Measurements from ENCODE around the gene ID2. TPM values are rescaled to one million over a fixed set of nuclear protein-coding genes. Genes with fewer than 3 reads are reported as not detected.

ID2 gene
- total and polyA plus RNA-seq, 4 donors = 149 to 488 (median 245) TPM

DNA sequence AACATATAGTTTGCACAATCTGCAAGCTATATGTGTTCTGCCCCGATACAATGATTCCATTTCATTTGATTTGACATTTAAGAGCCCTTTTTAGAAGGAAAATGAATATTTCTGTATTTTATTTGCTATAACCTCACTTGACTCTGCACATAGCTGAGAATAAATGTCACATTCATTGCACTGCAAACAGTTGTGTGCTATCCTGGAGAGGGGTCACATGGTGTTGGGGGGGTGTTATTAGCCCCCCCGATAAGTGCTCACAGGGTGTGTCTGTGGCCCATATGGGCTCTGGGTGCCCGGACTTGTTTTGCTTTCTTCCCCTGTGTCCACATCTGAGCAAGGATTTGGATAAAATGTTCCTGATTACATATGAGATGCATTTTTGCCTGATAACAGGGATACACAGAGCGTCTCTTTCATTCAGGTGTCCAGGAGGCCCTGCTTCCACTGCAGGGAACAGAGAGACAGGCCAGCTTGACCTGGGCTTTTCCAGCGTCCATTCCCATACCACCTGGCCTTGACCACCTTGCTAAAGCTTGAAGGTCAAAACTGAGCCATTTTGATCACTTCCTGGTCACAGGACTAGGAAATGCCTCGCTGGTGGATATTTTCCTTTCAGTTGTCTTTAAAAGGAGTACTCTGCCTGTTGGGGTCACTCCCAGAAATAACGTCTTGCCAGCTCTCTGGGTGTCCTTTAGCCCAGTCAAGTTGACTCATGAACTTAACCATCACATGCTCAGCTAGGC lies 38.4 kb upstream of the ID2 start (continued):
- no peak for TF ChIP-seq GABPA (IDR thresholded peaks at IDR 0.05 in 1 of 2, conservative IDR thresholded peaks at IDR 0.05 in 1 of 2)
- TF ChIP-seq FOXA2 (IDR thresholded peaks at IDR 0.05) = no peak
- TF ChIP-seq RXRA (IDR thresholded peaks at IDR 0.05) = no peak

DNA sequence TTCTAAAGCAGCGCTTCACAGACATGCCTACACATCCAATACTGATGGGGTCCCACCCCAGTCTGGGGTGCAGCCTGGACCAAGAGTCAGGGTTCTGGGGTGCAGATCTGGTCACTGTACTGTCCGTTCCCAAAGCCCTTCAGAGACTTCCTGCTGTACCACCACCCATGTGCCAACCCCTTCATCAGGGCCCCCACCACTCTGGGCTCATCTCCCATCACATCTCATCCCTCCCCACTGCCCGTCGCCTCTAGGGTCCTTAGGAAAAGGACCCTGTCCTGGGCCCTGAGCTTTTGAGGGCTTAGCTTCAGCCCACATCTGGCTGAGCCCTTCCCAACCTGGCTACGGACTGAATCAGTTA lies 37.9 kb upstream of the ID2 start:
- Histone ChIP-seq H3K4me1 (ENCODE audit: control insufficient read depth in 4 of 4, insufficient read depth in 4 of 4, low read length in 3 of 4) (no peaks in the 10 kb centered on the region), H3K4me3 (ENCODE audit: low read depth in 1 of 3, low read length in 3 of 3) (no peak overlapping the region), H3K36me3 (ENCODE audit: control insufficient read depth in 4 of 4, insufficient read depth in 3 of 4, low read depth in 1 of 4, low read length in 3 of 4) (peaks cover 0 to 2% (median 0%) of the 10 kb centered on the region in 4 donors), H3K27ac (ENCODE audit: low read depth in 1 of 2, low read length in 2 of 2) (no peak overlapping the region), H3K9me3 (ENCODE audit: control insufficient read depth in 4 of 4, low read length in 3 of 4) (no peaks in the 10 kb centered on the region), H3K27me3 (ENCODE audit: control insufficient read depth in 4 of 4, insufficient read depth in 4 of 4, low read length in 3 of 4) (no peaks in the 10 kb centered on the region), H3K9ac (ENCODE audit: low read depth in 1 of 2, low read length in 2 of 2) (no peak overlapping the region)
- TF ChIP-seq, protein P1, sequence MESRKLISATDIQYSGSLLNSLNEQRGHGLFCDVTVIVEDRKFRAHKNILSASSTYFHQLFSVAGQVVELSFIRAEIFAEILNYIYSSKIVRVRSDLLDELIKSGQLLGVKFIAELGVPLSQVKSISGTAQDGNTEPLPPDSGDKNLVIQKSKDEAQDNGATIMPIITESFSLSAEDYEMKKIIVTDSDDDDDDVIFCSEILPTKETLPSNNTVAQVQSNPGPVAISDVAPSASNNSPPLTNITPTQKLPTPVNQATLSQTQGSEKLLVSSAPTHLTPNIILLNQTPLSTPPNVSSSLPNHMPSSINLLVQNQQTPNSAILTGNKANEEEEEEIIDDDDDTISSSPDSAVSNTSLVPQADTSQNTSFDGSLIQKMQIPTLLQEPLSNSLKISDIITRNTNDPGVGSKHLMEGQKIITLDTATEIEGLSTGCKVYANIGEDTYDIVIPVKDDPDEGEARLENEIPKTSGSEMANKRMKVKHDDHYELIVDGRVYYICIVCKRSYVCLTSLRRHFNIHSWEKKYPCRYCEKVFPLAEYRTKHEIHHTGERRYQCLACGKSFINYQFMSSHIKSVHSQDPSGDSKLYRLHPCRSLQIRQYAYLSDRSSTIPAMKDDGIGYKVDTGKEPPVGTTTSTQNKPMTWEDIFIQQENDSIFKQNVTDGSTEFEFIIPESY (IDR thresholded peaks at IDR 0.05) = no peak
- no peak for TF ChIP-seq SP1 (IDR thresholded peaks at IDR 0.05)
- TF ChIP-seq TAF1 (conservative IDR thresholded peaks at IDR 0.05) = no peak
- no peak for TF ChIP-seq JUND (IDR thresholded peaks at IDR 0.05)
- no peak for TF ChIP-seq GABPA (IDR thresholded peaks at IDR 0.05 in 1 of 2, conservative IDR thresholded peaks at IDR 0.05 in 1 of 2)
- no peak for TF ChIP-seq HNF4A (conservative IDR thresholded peaks at IDR 0.05)
- TF ChIP-seq RXRA (IDR thresholded peaks at IDR 0.05) = no peak
- TF ChIP-seq, protein P2, sequence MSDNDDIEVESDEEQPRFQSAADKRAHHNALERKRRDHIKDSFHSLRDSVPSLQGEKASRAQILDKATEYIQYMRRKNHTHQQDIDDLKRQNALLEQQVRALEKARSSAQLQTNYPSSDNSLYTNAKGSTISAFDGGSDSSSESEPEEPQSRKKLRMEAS (IDR thresholded peaks at IDR 0.05) = no peak
- no peak for TF ChIP-seq FOXA1 (IDR thresholded peaks at IDR 0.05)
- no peak for TF ChIP-seq YY1 (IDR thresholded peaks at IDR 0.05)
- TF ChIP-seq, protein P3, sequence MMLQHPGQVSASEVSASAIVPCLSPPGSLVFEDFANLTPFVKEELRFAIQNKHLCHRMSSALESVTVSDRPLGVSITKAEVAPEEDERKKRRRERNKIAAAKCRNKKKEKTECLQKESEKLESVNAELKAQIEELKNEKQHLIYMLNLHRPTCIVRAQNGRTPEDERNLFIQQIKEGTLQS (IDR thresholded peaks at IDR 0.05) = no peak
- no peak for TF ChIP-seq EGR1 (IDR thresholded peaks at IDR 0.05; ENCODE audit: low read depth in 2 of 2)
- TF ChIP-seq, protein P4, sequence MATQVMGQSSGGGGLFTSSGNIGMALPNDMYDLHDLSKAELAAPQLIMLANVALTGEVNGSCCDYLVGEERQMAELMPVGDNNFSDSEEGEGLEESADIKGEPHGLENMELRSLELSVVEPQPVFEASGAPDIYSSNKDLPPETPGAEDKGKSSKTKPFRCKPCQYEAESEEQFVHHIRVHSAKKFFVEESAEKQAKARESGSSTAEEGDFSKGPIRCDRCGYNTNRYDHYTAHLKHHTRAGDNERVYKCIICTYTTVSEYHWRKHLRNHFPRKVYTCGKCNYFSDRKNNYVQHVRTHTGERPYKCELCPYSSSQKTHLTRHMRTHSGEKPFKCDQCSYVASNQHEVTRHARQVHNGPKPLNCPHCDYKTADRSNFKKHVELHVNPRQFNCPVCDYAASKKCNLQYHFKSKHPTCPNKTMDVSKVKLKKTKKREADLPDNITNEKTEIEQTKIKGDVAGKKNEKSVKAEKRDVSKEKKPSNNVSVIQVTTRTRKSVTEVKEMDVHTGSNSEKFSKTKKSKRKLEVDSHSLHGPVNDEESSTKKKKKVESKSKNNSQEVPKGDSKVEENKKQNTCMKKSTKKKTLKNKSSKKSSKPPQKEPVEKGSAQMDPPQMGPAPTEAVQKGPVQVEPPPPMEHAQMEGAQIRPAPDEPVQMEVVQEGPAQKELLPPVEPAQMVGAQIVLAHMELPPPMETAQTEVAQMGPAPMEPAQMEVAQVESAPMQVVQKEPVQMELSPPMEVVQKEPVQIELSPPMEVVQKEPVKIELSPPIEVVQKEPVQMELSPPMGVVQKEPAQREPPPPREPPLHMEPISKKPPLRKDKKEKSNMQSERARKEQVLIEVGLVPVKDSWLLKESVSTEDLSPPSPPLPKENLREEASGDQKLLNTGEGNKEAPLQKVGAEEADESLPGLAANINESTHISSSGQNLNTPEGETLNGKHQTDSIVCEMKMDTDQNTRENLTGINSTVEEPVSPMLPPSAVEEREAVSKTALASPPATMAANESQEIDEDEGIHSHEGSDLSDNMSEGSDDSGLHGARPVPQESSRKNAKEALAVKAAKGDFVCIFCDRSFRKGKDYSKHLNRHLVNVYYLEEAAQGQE (IDR thresholded peaks at IDR 0.05) = no peak
- TF ChIP-seq FOXA2 (IDR thresholded peaks at IDR 0.05) = no peak
- TF ChIP-seq NR2F2 (IDR thresholded peaks at IDR 0.05) = no peak
- TF ChIP-seq, protein P5, sequence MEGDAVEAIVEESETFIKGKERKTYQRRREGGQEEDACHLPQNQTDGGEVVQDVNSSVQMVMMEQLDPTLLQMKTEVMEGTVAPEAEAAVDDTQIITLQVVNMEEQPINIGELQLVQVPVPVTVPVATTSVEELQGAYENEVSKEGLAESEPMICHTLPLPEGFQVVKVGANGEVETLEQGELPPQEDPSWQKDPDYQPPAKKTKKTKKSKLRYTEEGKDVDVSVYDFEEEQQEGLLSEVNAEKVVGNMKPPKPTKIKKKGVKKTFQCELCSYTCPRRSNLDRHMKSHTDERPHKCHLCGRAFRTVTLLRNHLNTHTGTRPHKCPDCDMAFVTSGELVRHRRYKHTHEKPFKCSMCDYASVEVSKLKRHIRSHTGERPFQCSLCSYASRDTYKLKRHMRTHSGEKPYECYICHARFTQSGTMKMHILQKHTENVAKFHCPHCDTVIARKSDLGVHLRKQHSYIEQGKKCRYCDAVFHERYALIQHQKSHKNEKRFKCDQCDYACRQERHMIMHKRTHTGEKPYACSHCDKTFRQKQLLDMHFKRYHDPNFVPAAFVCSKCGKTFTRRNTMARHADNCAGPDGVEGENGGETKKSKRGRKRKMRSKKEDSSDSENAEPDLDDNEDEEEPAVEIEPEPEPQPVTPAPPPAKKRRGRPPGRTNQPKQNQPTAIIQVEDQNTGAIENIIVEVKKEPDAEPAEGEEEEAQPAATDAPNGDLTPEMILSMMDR (IDR thresholded peaks at IDR 0.05; ENCODE audit: low read depth, low read length, missing input control) = no peak
- no peak for TF ChIP-seq RAD21 (IDR thresholded peaks at IDR 0.05)
- no peak for TF ChIP-seq HNF4G (IDR thresholded peaks at IDR 0.05)
- WGBS = 98% methylated on average over 5 of the region's 5 CpGs
- no peak for DNase-seq (ENCODE audit: low spot score)
